A549 treated with CORT108297 at 1 μM for 4 hours (cell line): Measurements from ENCODE around the gene SMG6. TPM values are rescaled to one million over a fixed set of nuclear protein-coding genes. Genes with fewer than 3 reads are reported as not detected.

Experiments
- total RNA-seq: library from RNA; stranded (reverse); fragments of 200-300 nt; extraction: Qiagen RNA extraction; gene quantifications from 5 replicates; pipeline ENCODE4 v1.2.3, GENCODE V29; 2022

The SMG6 gene
- 22.8 to 26.8 TPM (median 25.2 TPM) in 5 replicates for total RNA-seq

GRCh38 chr17:2303204-2304188 is at the start of gene SMG6, which contains the start of gene SRR:
Gene SMG6, minus strand, starts transcription at chr17:2303785. Its CDS starts 65 bp downstream, at chr17:2303720.
Gene SRR, plus strand, starts transcription at chr17:2303950. Its CDS starts 11,611 bp downstream, at chr17:2315561.

GRCh38 chr17:2336852-2337543 is 33.4 kb upstream of the SMG6 start, which contains the start of gene SGSM2:
Gene SGSM2, plus strand, starts transcription at chr17:2337501. Its CDS starts 188 bp downstream, at chr17:2337689.

GRCh38 chr17:2336215-2336851 is 32.7 kb upstream of the SMG6 start, which contains the start of gene TSR1:
Gene TSR1, minus strand, starts transcription at chr17:2336457. Its CDS starts 30 bp downstream, at chr17:2336427.

GRCh38 chr17:2054512-2055291 is 248.9 kb downstream of the SMG6 start, which contains the start of gene HIC1:
Gene HIC1, plus strand, starts transcription at chr17:2055103. Its CDS starts 1,588 bp downstream, at chr17:2056691.

GRCh38 chr17:2041561-2042389 is 261.8 kb downstream of the SMG6 start, which contains the start of gene OVCA2:
Gene OVCA2, plus strand, starts transcription at chr17:2042022. Its CDS starts 26 bp downstream, at chr17:2042048.

GRCh38 chr17:2029911-2030778 is 273.4 kb downstream of the SMG6 start, which contains the start of gene DPH1:
Gene DPH1, plus strand, starts transcription at chr17:2030153. Its CDS starts 17 bp downstream, at chr17:2030170.

GRCh38 chr17:2025220-2025621 is 278.4 kb downstream of the SMG6 start, which contains the start of gene RTN4RL1:
Gene RTN4RL1, minus strand, starts transcription at chr17:2025334. Its CDS starts 469 bp downstream, at chr17:2024865.

Other genes starting within 250 kb of the SMG6 start
- gene HIC1, start 248.7 kb downstream of the SMG6 start, total RNA-seq, result 0.60 to 2.0 TPM (median 1.7 TPM) in 5 replicates
- gene SRR, start 165 bp upstream of the SMG6 start, total RNA-seq, result 6.5 to 9.1 TPM (median 8.5 TPM) in 5 replicates
- gene TSR1, start 32.7 kb upstream of the SMG6 start, total RNA-seq, result 56.6 to 72.5 TPM (median 60.4 TPM) in 5 replicates
- gene SGSM2, start 33.7 kb upstream of the SMG6 start, total RNA-seq, result 30.3 to 52.4 TPM (median 44.4 TPM) in 5 replicates
- 12.1 to 21.5 TPM (median 19.0 TPM) in 5 replicates for gene MNT, start 97.3 kb upstream of the SMG6 start, total RNA-seq
- 29.5 to 37.5 TPM (median 33.7 TPM) in 5 replicates for gene METTL16, start 208.1 kb upstream of the SMG6 start, total RNA-seq